DMS 273 treated with DMSO at 0.1 percent for 48 hours (cell line): Measurements from ENCODE around the gene ERCC1.
A peak's percentile ranks its signal among the peaks of the same experiment; 100 is the strongest.
"Not testable (repeated sequence)": the region's sequence is repeated elsewhere in the genome, so short reads cannot be mapped to it uniquely, and the experiment has no call there.

Source experiments
- DNase-seq: peaks from one replicate; lab custom pipeline; 2025; lab: John Stamatoyannopoulos, UW

The ERCC1 gene

DNA sequence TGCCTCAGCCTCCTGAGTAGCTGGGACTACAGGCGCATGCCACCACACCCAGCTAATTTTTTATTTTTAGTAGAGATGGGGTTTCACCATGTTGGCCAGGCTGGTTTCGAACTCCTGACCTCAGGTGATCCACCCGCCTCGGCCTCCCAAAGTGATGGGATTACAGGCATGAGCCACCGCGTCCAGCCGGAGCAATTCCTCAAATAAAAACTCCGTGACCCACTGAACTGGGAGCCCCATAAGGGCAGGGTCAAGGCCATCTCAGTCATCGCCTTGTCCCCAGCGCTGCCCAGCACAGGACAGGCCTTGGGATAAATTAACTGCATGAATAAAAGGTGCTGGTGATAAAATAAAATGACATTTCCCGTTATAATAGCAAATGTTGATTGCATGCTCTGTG lies 6.2 kb upstream of the ERCC1 start:
- not testable (repeated sequence) for DNase-seq

DNA sequence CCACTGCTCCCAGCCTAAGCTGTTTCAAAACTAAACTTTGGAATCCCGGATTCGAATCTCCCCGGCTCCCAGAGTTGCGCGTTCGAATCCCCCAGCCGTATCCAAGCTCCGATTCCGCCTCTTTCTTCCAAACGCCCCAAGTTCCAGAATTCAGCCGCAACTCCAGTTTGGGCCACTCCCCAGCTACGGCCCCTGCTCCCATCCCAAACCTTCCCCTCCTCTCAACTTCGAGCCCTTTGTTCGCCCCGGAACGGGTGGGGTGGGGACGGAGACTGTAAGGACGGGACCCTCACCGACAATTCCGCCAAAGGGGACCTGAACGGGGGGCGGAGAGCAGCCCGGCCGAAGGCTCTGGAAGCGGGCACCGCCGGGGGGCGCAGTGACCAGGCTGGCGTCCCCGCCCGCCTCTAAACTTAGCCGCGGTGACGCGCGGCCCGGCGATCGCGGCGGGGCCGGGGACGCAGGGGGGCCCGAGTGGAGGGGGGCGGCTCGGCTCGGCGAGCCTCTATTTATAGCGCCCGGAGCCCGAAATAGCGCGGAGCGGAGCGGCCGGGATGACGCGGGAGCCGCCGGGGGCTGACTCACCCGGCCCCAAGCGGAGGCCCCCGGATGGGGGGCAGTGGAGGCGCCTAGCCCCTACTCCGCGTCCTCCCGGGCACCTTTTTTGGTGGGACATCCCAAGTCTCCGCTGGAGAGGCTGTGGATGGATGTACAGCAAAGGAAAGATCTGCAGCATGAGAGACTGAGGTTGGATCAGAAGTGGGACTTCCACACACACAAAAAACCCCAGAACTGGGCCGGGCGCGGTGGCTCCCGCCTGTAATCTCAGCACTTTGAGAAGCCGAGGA lies 4.9 kb upstream of the ERCC1 start:
- DNase-seq, result no peak

DNA sequence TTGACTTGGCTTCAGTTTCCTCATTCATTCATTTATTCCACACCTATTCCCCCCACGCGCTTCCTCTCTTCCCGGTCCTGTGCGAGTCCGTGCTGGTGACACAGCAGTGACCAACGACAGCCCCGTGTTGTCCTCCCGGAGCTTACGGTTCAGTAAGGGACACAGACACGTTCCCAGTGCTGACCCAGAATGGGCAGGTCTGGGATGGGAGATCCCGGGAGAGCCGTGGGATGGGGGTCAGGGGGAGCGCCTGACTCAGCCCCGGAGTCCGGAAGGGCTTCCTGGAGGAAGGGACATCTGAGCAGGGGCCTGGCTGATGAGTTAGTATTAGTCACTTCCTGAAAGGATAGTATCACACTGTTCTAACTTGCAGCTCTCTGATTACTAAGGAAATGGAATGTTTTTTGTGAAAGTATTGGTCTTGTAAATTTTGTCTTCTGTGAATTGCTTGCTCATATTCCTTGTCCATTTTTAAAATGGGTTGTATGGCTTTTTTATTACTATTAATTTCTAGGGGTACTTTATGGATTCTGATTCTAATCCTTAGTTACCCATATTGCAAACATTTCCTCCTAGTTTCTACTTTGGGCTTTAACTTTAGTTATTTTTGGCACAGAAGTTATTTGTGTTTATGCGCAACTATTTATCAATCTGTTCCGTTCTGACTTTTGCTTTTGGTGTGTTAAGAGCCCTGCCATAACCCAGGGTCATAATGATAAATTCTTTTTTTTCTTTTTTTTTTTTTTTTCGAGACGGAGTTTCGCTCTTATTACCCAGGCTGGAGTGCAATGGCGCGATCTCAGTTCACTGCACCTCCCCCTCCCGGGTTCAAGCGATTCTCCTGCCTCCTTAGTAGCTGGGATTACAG lies 708 bp upstream of the ERCC1 start:
- peak; percentile 40 for DNase-seq

- no peak for DNase-seq
Measured at GRCh38 chr19:45423033-45423588, 606 bp downstream of the ERCC1 start.

- DNase-seq, result no peak
Measured at GRCh38 chr19:45421947-45422498, 1.7 kb downstream of the ERCC1 start.

DNA sequence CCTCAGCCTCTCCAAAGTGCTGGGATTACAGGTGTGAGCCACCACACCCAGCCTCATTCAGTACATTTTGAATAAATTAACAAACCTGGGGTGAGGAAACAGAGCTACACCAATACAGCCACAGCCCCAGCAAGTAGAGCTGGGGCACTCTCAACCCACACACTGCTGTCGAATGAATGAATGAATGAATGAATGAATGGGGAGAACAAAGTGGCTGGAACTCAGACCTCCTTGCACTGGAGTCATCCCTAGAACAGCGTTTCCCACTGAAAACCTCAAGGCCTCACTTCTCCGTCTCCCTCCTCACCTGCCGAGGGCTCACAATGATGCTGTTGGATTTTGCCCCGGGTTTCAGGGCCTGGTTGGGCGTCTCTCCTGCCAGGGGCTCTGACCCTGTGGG lies 2.8 kb downstream of the ERCC1 start:
- no peak for DNase-seq

DNA sequence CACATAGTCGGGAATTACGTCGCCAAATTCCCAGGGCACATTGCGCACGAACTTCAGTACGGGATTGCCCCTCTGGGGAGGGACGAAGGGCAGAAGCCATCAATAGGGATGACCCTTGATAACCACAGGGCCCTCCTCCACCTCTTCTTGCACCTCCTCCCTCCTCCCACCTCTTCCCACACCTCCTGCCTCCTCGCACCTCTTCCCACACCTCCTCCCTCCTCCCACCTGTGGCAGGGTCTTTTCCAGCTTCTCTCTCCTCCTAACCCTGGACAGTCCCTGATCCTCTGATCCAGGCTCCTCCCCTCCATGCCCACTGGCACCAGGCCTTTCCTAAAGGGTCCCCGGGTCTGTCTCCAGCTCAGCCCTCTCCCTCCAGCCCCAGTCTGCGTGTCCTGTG lies 3.4 kb downstream of the ERCC1 start:
- DNase-seq, result no peak

- DNase-seq, result no peak
Measured at GRCh38 chr19:45419895-45420294, 3.8 kb downstream of the ERCC1 start.

DNA sequence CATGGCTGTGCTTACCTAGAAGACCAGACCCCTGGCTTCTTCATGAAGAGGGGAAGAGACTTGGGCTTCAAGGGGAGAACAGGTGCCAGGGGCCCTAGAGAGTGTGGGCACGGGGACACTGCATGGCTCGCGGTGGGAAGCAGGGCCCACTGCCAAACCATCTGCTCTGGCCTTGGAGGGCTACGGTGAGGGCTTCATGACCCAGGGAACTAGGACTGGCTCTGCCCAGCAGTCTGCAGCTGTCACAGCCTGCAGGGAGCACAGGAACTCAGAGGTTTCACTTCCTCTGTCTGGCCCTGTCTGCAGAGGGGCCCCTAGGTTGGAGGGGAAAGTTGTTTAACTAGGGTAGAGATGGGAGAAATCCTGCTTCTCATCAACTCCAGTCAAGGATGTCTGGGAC lies 4.3 kb downstream of the ERCC1 start:
- peak; percentile 59 for DNase-seq

GRCh38 chr19:45418802-45419201 lies 4.9 kb downstream of the ERCC1 start:
- no peak for DNase-seq

DNA sequence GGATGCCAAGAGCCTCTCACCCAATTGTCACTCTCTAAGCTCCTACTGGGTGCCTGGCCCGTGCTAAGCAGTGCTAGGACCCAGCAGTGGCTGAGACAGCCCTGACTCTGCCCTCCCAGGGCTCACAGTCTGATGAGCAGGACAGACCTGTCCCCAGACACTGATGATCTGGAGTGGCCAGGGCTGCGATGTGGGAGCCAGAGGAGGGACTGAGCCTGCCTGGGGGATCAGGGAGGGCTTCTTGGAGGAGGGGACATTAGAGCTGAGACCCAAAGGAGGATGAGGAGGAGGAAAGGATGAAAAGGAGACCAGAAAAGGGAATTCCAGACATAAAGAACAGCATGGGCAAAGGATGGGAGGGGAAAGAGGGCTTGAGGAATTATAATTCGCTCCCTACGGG lies 6.6 kb downstream of the ERCC1 start:
- DNase-seq, result no peak

DNA sequence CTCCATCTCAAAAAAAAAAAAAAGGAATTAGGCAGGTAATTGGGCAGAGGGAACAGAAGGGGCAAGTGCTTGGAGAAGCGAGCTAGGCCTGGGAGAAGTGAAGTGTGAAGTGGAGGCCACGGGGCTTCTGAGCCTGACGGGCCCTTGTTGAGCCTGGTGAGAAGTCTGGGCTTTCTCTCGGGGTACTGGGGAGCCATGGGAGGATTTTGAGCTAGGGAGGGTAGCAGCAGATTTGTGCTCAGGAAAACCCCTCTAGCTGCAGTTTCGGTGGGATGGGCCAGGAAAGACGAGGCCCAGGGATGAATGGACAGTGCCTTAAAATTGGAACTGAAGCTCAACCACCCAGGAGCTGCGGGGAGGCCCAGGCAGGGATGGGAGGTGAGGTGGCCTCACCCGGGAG lies 9.2 kb downstream of the ERCC1 start:
- DNase-seq, result no peak

DNA sequence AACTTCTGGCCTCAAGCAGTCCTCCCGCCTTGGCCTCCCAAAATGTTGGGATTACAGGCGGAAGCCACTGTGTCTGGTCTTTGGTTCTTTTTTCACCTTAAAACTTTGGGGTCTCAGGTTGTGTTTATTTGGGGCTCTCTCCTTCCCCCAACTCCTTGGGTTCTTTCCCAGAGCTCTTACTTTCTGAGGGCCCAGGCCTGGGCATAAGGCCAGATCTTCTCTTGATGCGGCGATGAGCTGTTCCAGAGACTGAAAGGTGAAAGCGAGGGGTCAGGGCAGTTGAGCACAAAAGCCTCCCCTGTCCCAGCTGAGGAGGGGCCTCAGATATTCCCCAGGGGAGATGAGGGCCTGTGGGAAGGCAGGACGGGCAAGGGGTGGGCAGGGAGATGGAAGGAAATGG lies 10.2 kb downstream of the ERCC1 start:
- DNase-seq, result no peak

GRCh38 chr19:45410330-45410729 lies 13.4 kb downstream of the ERCC1 start:
- not testable (repeated sequence) for DNase-seq

DNA sequence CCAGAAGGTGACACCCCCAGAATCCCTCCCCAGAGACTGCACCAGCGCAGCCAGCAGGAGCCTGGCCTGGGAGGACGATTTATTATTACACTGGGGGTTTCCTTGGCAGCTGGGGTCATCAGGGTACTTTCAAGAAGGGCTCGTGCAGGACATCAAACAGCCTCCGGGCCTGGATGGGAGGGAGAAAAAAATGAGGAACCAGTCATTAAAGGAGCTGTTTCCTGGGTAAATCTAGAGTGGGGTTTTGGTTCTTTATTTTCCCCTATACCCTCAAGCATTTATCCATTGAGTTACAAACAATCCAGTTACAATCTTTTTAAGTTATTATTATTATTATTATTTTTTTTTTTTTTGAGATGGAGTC lies 14.2 kb downstream of the ERCC1 start:
- no peak for DNase-seq

DNA sequence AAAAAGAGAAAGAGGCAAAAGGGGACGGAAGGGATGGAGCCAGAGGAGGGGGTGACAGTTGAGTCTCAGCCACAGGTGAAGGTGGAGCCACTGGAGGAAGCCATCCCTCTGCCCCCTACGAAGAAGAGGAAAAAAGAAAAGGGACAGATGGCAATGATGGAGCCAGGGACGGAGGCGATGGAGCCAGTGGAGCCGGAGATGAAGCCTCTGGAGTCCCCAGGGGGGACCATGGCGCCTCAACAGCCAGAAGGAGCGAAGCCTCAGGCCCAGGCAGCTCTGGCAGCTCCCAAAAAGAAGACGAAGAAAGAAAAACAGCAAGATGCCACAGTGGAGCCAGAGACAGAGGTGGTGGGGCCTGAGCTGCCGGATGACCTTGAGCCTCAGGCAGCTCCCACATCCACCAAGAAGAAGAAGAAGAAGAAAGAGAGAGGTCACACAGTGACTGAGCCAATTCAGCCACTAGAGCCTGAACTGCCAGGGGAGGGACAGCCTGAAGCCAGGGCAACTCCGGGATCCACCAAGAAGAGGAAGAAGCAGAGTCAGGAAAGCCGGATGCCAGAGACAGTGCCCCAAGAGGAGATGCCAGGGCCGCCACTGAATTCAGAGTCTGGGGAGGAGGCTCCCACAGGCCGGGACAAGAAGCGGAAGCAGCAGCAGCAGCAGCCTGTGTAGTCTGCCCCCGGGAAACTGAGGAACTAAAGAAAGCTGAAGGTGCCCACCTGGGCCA lies 14.7 kb downstream of the ERCC1 start:
- DNase-seq, result no peak

DNA sequence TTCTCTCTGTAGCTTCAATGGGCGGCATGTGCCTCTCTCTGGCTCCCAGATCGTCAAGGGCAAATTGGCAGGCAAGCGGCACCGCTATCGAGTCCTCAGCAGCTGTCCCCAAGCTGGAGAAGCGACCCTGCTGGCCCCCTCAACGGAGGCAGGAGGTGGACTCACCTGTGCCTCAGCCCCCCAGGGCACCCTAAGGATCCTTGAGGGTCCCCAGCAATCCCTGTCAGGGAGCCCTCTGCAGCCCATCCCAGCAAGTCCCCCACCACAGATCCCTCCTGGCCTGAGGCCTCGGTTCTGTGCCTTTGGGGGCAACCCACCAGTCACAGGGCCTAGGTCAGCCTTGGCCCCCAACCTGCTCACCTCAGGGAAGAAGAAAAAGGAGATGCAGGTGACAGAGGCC lies 15.6 kb downstream of the ERCC1 start:
- no peak for DNase-seq

- not testable (repeated sequence) for DNase-seq
Measured at GRCh38 chr19:45407585-45407984, 16.1 kb downstream of the ERCC1 start.

DNA sequence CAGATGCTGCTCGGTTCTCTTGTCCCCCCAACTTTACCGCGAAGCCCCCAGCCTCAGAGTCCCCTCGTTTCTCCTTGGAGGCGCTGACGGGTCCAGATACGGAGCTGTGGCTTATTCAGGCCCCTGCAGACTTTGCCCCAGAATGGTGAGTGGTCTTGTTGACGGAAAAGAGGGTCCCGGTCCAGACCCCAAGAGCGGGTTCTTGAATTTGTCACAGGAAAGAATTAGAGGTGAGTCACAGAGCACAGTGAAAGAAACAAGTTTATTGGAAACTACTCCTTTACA lies 16.7 kb downstream of the ERCC1 start:
- DNase-seq, result no peak

DNA sequence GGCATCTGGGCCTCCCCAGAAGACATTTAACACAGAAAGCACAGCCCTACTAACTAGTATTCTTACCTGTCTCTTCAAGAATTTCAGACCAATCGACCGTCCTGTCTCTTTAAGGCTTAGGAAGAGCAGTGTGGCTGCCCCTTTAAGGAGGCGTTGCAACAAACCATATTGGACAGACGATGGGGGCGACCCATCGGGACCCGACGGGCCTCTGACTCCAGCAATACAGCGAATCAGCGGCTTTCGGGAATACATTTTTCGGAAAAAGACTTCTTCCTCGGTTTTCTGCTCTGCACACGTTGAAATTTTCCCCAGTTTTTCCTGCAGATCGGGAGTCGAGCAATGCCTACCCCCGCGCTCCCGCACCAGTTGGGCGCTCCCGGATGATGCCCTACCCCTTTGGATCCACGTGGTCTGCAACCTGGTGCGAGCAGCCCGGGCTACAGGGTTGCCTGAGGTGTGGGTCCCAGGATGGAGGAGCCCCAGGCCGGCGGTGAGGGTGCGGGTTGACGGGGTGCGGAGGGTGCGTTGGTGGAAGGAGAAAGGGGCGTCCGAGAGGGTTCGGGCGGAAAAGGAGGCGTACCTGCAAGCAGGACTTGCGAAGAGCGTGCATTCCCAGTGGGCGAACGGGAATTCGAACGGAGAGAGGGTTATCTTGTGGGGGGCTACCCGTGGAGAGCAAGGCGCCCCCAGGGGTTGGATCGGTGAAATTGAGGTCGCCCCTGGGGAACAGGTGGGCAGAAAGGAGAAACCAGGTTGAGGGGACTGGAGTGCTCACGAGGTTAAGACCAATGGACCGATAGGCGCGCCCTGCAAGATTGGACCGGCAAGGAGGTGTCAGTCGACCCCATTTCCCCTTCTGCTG lies 17.3 kb downstream of the ERCC1 start, which contains the start of gene POLR1G:
TSS of gene POLR1G (plus strand) at position 419 of the 865 bp plus-strand sequence. CDS start at position 472, 53 bp downstream.
- peak; percentile 71 for DNase-seq
